Cardiac muscle cell (in vitro differentiated cells and primary cell): ENCODE measurements around the gene VPS41. TPM values are rescaled to one million over a fixed set of nuclear protein-coding genes. Genes with fewer than 3 reads are reported as not detected.
A peak's percentile ranks its signal among the peaks of the same experiment; 100 is the strongest.

ENCODE experiments used
- DNase-seq, 2 donors: peaks; one replicate each; pipeline versions ENCODE4 v3.0.0 to v3.0.0-alpha.2; 2010 to 2017; ENCODE audit warnings: low read depth in 1 of 2, low spot score in 1 of 2
- H3K27ac ChIP-seq: fragments of 200-600 bp; sonication (generic); 2 replicates; pipeline ENCODE4 v1.5.1; 2016
- H3K27me3 ChIP-seq: fragments of 200-600 bp; sonication (generic); 2 replicates; pipeline ENCODE4 v1.6.0; 2016; ENCODE audit warnings: control low read depth
- H3K36me3 ChIP-seq: fragments of 200-600 bp; sonication (generic); 2 replicates; pipeline ENCODE4 v1.5.1; 2016; ENCODE audit warnings: control low read depth
- H3K4me1 ChIP-seq: fragments of 200-600 bp; sonication (generic); 2 replicates; pipeline ENCODE4 v1.8.1; 2017; ENCODE audit warnings: low read depth, mild to moderate bottlenecking, mixed run types
- H3K4me3 ChIP-seq: fragments of 200-600 bp; sonication (generic); 2 replicates; pipeline ENCODE4 v1.5.1; 2016; ENCODE audit warnings: mild to moderate bottlenecking
- H3K9me3 ChIP-seq: fragments of 200-600 bp; sonication (generic); 2 replicates; pipeline ENCODE4 v1.5.1; 2017; ENCODE audit warnings: low read depth, mild to moderate bottlenecking, control low read depth
- CTCF ChIP-seq: IDR thresholded peaks from 2 replicates; pipeline ENCODE4 v1.5.1; 2012; ENCODE audit warnings: low read depth, mild to moderate bottlenecking, low read length
- polyA plus RNA-seq: library from polyadenylated mRNA; unstranded; fragments of >200 nt; fragmentation: Nextera tagmentation; extraction: Ambion mirVana; gene quantifications from 2 replicates; pipeline ENCODE4 v1.2.1, GENCODE V29; 2016
- total RNA-seq: library from RNA; depleted of rRNA; stranded (reverse); fragments of >200 nt; gene quantifications from 2 replicates; pipeline ENCODE4 v1.2.3, GENCODE V29; 2016

The VPS41 gene
- total and polyA plus RNA-seq, 2 experiments from 2014 or later, result 31.3 to 73.7 TPM

GRCh38 chr7:38704041-38704547 lies 204.9 kb downstream of the VPS41 start:
- Histone ChIP-seq H3K4me3 (no peak overlapping the region), H3K9me3 (no peaks in the 10 kb centered on the region), H3K27me3 (no peaks in the 10 kb centered on the region), H3K4me1 (no peaks in the 10 kb centered on the region), H3K36me3 (no peaks in the 10 kb centered on the region), H3K27ac (no peak overlapping the region)
- DNase-seq, result no peak
- TF ChIP-seq CTCF, result no peak

- Histone ChIP-seq H3K27me3 (no peaks in the 10 kb centered on the region), H3K9me3 (no peaks in the 10 kb centered on the region), H3K4me1 (no peaks in the 10 kb centered on the region), H3K4me3 (no peak overlapping the region), H3K36me3 (no peaks in the 10 kb centered on the region), H3K27ac (no peak overlapping the region)
- TF ChIP-seq CTCF, result no peak
- DNase-seq, result no peak
Observed at GRCh38 chr7:38703093-38703492, 205.9 kb downstream of the VPS41 start.

- DNase-seq, result no peak
- no peaks in the 10 kb centered on the region for H3K27me3 ChIP-seq
- no peak overlapping the region for H3K4me3 ChIP-seq
- TF ChIP-seq CTCF, result no peak
- H3K4me1 ChIP-seq, result no peaks in the 10 kb centered on the region
- H3K36me3 ChIP-seq, result no peaks in the 10 kb centered on the region
- H3K27ac ChIP-seq, result no peak overlapping the region
- H3K9me3 ChIP-seq, result no peaks in the 10 kb centered on the region
Observed at GRCh38 chr7:38702002-38702535, 206.9 kb downstream of the VPS41 start.

GRCh38 chr7:38700116-38700515 lies 208.9 kb downstream of the VPS41 start:
- TF ChIP-seq CTCF, result no peak
- Histone ChIP-seq H3K27me3 (no peaks in the 10 kb centered on the region), H3K4me3 (no peak overlapping the region), H3K27ac (no peak overlapping the region), H3K36me3 (no peaks in the 10 kb centered on the region), H3K9me3 (no peaks in the 10 kb centered on the region), H3K4me1 (no peaks in the 10 kb centered on the region)
- peak; percentile 7 to 22 for DNase-seq

- DNase-seq, result peak in 1 of 2 donors; percentile 70
- Histone ChIP-seq H3K4me1 (no peaks in the 10 kb centered on the region), H3K27me3 (no peaks in the 10 kb centered on the region), H3K36me3 (no peaks in the 10 kb centered on the region), H3K27ac (no peak overlapping the region), H3K4me3 (no peak overlapping the region), H3K9me3 (no peaks in the 10 kb centered on the region)
- no peak for TF ChIP-seq CTCF
Observed at GRCh38 chr7:38699471-38699870, 209.5 kb downstream of the VPS41 start.
